ENCODE results near the gene KIF21A.

Gene KIF21A

DNA sequence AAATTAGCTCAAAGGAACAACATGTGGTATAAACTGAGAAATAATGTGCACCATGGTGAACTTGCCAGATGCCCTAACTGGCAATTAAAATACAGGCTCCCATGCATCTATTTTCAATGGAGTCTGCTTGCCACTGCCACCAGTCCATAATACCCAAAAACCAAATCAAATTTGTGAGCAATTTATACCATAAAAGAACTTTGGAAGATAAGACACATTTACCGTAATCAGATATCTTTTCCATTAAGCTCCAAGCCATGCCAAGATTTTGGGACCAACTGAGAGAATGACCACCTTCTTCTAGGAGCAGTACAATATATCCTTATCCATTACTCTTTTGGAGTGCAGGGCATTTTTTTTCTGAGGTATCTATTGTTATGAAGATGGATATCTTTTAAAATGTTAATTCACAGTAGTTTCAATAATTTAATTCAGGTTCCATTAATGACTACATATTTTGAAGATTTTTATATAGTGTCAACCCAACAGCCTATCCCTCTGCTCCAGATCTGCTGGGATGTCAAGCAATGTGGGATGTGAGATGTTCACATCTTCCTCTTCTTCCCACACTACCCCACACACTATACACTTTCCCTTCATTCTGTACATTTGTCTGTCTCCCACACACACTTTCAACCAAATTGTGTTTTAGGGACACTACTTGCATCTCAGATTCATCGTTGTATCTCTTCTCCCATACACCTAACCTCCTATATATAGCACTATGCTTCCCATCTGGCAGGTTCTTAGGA lies 53.3 kb downstream of the KIF21A start:
- ATAC-seq, result no peak

DNA sequence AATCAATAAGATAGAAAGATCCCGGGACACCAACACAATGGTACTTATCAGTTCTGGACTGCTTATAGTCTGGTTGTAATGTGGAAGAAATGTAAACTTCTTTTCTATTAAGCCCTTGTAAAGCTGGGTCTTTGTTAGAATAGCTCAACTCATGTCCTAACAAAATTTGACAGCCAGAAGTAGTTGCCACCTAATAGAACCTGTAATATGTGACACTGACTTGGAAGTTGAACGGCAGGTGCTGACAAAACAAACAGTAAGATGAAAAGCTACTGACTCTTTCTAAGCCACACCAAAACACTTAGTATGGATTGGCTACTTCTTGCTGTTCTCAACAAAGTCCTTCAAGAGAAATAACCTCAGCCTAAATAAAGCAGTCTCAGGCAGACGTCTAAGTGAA lies 56.6 kb downstream of the KIF21A start:
- DNase-seq (no peak), ATAC-seq (no peak)

More for the DNA sequence above, 53.3 kb downstream of the KIF21A start:
- DNase-seq, result no peak

DNA sequence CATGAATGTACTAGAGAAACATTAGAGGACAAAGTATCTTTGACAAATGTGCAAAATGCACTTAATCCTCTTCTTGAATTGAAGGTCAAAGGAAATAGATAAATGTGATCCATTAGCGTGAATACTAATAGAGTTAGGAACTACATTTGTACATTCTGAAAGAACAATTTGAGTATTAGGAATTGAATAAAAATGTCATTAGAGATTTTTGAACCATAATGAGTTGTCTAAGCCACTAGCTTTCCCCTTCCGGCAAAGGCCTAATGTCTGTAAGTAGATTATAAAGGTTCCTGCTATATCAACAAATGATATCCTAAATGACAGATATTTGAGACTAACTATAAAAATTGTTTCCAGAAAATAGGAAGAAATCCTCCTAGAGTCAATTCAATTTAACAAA lies 59.8 kb downstream of the KIF21A start:
- ATAC-seq (no peak), DNase-seq (no peak)

GRCh38 chr12:39380090-39380489 lies 62.8 kb downstream of the KIF21A start:
- ATAC-seq, result no peak
- DNase-seq, result no peak

- no peak for DNase-seq
These were observed 64.6 kb downstream of the KIF21A start for GRCh38 chr12:39378341-39378740.

GRCh38 chr12:39375206-39375808 lies 67.6 kb downstream of the KIF21A start:
- DNase-seq (no peak), ATAC-seq (no peak)

More at GRCh38 chr12:39378341-39378740, 64.6 kb downstream of the KIF21A start:
- no peak for ATAC-seq

- ATAC-seq (peak; percentile 93), DNase-seq (no peak)
These were observed 70.0 kb downstream of the KIF21A start for GRCh38 chr12:39372929-39373328.

GRCh38 chr12:39372204-39372925 lies 70.6 kb downstream of the KIF21A start:
- ATAC-seq (peak; percentile 42), DNase-seq (no peak)

GRCh38 chr12:39369756-39370155 lies 73.2 kb downstream of the KIF21A start:
- DNase-seq, result no peak
- no peak for ATAC-seq

DNA sequence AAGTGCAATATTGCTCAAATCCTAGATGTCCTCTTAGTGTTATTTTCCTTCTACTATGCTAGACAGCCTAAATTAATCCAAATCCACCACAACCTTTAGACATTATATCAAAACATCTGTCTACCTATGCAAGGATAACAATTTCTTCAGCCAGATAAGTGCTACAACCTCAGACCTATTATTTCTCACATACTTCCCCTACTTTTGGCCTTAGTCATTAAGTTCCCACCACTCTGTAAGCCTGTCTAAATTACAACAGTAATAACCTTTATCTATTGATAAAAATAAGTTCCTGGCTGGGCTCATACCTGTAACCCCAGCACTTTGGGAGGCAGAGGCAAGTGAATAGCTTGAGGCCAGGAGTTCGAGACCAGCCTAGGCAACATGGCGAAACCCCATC lies 74.0 kb downstream of the KIF21A start:
- DNase-seq (no peak), ATAC-seq (no peak)

DNA sequence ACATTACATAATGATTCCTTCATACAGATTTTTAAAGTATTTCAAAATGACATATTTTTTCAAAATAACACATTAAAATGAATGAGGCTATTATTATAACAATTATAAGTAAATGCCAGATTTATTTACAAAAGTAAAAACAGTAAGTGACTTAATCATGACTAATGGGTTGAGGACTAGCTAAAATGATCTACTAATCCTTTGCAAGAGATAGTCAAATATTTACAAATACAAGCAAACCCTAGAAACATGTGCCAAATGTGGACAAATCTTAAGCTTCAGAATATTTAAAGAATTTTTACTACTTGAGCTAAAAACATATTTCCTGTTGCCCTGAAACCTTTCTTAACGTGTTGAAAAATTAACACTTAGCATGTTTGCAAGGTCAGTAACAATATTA lies 74.8 kb downstream of the KIF21A start:
- DNase-seq, result no peak
- no peak for ATAC-seq

DNA sequence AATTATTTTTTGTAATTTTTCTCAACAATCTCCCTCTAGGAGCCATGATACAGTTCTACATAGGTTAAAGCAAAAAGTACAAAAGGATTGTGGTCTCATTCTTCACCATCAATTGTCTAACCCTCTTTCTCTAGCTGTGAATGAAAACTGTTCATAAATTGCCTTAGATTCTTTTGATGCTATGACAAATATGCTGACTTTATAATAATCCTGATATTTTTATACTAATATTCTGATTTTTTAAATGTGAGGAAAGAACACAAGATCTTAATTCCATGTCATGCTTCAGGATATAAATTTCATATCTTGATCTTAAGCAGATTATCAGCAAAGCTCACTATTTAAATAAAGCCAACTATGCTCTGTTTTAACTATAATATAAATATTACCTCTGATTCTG lies 75.4 kb downstream of the KIF21A start:
- ATAC-seq (no peak), DNase-seq (no peak)

DNA sequence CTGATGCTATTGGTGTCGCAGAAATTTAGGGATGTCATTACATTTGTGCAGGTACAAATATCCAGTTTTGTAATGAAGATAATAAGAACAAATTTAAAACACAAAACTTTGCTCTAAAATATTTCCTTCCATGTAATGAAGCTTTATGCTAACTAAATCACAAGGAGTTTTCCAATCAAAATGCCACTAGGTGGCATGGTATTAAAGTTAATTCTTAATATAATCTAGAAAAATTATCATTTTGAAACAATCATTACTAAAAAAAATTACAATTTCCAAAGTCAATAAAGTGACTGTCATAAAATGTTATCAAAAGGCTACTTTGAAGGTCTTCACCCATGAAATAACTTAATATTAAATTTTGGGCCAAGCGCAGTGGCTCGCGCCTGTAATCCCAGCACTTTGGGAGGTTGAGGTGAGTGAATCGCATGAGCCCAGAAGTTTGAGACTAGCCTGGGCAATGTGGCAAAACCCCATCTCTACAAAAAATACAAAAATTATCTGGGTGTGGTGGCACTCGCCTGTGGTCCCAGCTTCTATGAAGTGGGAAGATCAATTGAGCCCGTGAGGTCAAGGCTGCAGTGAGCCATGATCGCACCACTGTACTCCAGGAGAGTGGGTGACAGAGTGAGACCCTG lies 77.4 kb downstream of the KIF21A start:
- ATAC-seq (no peak), DNase-seq (no peak)

DNA sequence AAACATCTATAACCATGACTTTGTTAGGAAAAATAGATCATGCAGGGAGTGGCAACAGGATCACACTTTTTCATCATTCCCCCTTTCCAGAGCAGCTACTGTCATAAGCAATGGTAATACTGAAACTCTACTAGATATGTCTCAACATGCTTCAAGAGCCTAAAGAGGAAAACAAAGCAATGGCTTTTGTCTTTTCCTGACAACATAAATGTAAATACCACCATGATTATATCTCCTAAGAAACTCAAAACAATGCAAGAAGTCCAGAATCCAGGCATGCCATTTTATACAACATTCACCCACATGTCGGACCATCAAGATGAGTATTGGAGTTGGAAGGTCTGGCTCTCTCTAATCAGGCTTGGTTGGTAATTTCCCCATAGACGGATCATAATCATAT lies 78.7 kb downstream of the KIF21A start:
- ATAC-seq, result no peak
- no peak for DNase-seq

- no peak for ATAC-seq
These were observed 83.3 kb downstream of the KIF21A start for GRCh38 chr12:39359645-39360044.

DNA sequence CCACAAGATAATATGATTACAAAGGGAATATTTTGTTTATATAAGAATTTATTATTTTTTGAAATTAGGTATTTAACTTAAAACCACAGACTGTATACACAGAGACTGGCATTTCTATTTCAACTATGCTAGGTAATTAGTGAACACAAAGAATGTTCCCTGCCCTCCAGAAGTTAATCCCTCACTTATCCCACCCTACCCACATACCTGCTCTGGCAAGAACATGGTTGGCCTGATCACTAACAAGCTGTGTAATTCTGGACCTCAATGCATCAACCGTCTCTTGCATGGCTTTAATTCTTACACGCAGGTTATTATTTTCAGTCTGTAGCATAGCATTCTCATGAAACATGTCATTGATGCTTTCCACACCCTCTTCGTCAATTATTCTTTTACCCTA lies 85.9 kb downstream of the KIF21A start:
- no peak for ATAC-seq

More at GRCh38 chr12:39359645-39360044, 83.3 kb downstream of the KIF21A start:
- no peak for DNase-seq

DNA sequence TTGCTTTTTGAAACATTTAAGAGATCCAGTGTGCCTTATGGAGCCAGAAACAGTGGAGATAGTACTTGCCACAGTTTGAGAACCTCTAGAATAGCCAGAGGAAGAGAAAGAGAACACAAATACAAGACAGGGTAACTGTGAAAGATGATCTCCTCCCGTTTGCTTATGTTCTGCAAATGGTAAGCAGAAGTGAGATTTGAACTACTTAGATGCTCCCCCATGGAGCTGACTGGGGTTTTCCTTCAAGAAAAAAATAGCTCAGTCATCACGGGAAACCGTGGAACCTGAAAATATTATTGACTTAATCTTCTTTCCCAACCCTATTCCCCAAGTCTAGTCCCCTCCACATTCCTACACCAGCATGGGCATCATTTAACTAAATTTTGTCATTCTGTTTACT lies 87.1 kb downstream of the KIF21A start:
- DNase-seq, result no peak
- no peak for ATAC-seq

More for the DNA sequence above, 85.9 kb downstream of the KIF21A start:
- no peak for DNase-seq

DNA sequence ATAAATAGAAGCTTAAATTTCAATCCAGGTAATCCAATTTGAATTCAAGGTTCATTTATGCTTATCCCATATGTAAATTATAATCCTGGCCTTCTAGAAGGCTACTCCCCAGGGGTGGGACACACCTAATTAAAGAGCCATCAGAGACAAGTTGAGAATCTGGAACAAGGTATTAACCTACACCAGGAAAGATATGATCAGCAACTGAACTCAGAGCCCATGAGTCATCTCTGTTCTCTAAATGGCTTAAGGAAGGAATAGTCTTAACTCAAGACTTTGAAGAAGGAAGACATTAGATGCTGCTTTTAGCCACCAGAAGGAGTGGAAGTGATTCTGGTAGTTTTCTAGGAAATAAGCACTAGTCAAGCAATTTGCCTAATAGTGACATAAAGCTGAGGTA lies 88.0 kb downstream of the KIF21A start:
- ATAC-seq, result no peak

DNA sequence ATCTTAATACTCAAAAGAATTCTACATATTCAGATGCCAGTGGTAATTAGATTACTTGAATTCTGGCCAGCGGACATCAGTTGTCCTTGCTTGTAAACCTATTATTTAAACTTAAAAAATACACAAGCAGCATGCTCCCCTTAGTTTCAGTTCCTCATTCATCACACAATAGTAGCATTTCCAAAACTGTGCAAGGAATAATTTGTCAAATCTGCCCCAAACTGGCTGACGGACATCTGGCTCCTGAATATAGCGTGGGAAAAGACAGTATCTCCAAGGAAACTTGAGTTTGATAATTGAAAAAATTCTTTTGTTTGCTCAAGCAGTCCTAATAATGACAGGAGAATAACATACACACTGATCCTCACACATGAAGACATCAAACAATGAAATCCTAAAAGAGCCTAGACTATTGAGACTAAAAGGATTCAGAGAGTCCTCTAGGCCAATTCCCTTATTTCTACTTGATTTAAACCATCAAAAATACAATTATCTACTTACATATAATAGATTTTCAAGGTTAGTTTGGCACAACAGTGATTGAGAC lies 90.4 kb downstream of the KIF21A start:
- DNase-seq (no peak), ATAC-seq (no peak)

More for the DNA sequence above, 88.0 kb downstream of the KIF21A start:
- no peak for DNase-seq

GRCh38 chr12:39351153-39351552 lies 91.8 kb downstream of the KIF21A start:
- ATAC-seq (no peak), DNase-seq (no peak)

DNA sequence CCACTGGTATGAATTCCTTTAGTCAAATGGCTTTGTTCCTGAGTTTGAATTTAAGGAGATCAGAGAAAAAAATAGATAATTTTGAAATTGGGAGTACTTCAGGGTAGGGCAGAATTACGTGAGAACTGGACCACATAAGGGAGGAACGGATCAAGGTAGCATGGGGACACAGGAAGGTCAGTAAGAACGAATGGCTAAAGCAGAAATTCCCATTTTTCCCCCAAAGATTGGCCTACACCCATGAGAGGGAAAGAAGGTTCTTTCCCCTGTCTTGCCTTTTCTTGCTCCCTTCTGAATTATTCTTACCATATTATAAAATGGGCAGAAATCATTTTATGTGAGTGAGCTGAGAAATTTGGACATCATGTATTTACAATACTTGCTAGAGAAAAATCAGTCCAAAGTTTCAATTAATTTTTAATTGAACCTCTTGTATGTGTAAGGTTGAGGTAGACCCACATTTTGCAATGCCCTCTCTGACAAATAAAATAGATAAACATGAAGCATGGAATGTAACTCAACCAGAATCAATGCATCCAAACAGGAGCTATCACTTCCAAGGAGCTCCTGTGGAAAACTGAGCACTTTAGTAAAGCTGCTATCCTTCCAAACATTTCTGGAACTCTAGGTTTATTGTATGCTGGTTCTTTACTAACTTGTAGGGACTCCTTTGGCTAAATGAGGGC lies 93.8 kb downstream of the KIF21A start:
- no peak for DNase-seq
- ATAC-seq, result no peak

DNA sequence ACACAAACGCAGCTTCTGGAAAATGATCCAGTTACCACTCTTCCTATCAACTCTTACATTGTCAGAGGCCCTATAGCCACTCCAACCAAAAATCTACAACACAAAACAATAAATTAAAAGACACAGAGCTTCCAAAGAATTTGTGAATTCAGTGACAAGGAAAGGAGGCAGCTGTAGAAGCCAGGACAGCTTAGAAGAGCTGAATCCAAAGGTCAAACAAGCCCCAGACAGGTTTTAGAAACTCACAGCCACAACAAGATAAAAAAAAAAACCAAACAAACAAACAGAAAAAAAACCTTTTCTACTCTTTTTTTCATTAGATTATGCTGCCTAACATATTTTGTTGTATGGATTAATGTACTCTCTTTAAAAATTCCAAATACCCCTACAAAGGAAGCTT lies 94.4 kb downstream of the KIF21A start:
- ATAC-seq, result no peak
- no peak for DNase-seq
